AG09319 (cell line): ENCODE data around the gene BCL7A.
"Not testable (repeated sequence)": the region's sequence is repeated elsewhere in the genome, so short reads cannot be mapped to it uniquely, and the experiment has no call there.

ENCODE experiments used
- DNase-seq: peaks from one replicate; pipeline ENCODE4 v3.0.0-alpha.2; 2010; ENCODE audit warnings: low read depth; ENCODE audit errors: extremely low read depth
- TF ChIP-seq, protein P1 (sequence below): IDR thresholded peaks from 2 replicates; pipeline ENCODE4 v1.5.1; 2011; ENCODE audit warnings: low read depth, mild to moderate bottlenecking, inconsistent platforms, low read length, moderate library complexity

Gene BCL7A

DNA sequence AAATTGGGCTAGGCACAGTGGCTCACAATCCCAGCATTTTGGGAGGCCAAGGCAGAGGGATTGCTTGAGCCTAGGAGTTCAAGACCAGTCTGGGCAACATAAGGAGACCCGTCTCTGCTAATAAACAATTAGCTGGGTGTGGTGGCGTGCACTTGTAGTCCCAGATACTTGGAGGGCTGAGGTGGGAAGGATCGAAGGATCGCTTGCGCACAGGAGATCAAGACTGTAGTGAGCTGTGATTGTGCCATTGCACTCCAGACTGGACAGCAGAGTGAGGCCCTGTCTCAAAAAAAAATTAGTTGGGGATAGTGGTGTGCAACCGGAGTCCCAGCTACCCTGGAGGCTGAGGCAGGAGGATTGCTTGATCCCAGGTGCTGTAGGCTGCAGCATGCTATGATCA is 38.7 kb upstream of the BCL7A start:
- no peak for DNase-seq
- TF ChIP-seq, protein P1, sequence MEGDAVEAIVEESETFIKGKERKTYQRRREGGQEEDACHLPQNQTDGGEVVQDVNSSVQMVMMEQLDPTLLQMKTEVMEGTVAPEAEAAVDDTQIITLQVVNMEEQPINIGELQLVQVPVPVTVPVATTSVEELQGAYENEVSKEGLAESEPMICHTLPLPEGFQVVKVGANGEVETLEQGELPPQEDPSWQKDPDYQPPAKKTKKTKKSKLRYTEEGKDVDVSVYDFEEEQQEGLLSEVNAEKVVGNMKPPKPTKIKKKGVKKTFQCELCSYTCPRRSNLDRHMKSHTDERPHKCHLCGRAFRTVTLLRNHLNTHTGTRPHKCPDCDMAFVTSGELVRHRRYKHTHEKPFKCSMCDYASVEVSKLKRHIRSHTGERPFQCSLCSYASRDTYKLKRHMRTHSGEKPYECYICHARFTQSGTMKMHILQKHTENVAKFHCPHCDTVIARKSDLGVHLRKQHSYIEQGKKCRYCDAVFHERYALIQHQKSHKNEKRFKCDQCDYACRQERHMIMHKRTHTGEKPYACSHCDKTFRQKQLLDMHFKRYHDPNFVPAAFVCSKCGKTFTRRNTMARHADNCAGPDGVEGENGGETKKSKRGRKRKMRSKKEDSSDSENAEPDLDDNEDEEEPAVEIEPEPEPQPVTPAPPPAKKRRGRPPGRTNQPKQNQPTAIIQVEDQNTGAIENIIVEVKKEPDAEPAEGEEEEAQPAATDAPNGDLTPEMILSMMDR = no peak

DNA sequence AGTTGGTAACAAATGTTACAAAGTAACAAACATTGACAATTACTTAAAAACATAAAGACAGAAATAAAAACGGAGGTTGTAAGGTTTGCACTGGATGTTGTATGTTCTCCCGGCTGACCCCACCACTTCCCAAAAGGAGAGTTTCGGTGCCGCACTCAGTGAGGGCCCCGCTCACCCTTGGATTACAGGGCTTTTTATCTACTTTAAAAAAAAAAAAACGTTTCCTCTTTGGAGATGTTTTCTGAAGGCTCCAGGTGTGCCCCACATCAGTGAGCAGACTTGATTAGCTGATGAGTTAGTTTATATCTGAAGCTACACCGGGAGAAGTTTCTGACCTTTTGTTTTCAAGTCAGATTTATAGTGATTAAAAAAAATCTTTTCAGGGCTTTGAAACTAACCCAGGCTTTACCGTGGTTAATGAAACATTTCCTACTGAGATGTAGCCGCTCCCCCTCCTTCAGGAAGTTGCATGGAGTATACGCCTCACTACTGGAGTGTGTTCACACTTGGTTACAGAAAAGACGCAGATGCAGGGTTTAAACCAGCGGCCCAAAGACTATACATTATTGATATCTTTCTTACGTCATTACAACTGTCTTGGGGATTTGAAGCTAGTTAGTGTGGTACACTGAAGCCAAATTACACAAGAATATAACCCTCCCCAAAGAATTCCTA is 38.0 kb upstream of the BCL7A start:
- TF ChIP-seq, protein P1 = no peak
- no peak for DNase-seq

DNA sequence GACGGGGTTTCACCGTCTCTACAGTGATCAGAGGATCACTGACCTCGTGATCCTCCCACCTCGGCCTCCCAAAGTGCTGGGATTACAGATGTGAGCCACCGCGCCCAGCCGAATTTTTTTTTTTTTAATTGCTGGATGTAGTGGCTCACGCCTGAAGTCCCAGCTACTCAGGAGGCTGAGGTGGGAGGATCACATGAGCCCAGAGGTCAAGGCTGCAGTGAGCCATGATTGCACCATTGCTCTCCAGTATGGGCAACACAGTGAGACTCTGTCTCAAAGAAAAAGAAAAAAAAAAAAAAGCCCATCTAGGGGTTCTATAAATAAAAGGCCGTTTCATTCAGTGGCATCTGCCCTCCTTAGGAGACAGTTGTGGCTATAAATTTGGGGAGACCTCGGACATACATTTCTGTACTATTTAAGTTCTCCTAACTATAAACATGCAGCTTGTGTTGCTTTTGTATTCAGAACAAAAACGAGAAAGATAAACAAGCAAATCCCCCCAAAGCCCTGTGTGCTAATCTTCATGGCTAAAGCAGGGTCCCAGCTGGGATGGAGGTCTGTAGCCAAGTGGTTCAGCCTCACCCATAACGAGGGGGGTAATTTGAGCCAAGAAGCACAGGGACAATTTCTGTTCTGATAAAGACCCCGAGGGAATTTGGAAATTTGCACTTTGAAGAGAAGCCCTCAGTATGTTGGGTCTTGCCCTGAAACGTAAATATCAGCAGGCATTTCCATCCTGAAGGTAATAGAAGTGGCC is 35.0 kb upstream of the BCL7A start:
- no peak for DNase-seq

DNA sequence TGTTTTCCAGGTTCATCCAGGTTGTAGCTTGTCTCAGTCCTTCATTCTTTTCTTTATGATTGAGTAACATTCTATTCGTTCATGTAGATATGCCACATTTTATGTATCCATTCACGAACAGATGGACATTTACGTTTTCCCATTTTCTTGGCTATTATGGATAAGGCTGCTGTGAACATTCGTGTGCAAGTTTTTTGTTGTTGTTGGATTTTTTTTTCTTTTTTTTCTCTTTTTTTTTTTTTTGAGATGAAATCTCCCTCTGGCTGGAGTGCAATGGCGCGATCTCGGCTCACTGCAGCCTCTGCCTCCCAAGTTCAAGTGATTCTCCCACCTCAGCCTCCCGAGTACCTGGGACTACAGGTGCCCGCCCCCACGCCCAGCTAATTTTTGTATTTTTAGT is 33.2 kb upstream of the BCL7A start:
- DNase-seq = not testable (repeated sequence)

More for the DNA sequence above, 35.0 kb upstream of the BCL7A start:
- TF ChIP-seq, protein P1 = no peak

DNA sequence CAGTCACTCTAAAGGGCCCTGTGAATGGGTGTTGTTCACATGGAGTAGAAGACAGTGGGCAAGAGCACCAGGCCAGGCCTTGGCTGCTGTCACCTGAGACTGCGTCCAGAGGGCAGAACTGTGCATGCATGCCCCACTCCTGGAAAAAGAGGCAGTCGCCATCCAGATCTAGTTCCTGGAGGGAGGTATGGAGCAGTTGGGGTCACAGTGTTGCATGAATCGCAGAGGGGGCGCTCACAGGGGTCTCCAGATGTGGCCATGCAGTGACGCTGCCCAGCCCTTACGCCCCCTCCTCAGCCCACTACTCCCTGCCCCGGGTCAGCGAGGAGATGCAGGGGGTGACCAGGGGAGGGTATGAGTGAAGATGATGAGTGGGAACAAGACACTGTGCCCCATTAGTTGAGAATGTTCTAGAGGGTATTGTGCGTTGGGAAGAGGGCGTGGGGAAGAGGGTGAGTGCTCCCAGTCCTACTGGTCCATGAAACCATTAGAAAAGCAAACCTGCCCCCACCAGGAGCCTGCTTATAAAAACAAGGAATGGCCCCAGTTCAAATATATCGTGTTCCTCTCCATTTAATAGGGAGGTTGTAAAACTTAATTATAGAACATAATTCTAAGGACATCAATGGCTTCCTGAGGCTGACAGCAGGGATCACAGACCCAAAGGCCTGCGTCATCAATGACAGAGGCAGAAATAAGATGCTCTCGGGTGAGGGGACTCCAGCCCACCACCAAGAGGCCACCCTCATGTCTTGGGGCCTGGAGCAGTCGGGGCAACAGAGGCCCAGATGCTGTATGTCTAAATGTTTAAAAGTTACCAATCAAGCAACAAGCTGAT is 32.2 kb upstream of the BCL7A start:
- TF ChIP-seq, protein P1 = no peak

DNA sequence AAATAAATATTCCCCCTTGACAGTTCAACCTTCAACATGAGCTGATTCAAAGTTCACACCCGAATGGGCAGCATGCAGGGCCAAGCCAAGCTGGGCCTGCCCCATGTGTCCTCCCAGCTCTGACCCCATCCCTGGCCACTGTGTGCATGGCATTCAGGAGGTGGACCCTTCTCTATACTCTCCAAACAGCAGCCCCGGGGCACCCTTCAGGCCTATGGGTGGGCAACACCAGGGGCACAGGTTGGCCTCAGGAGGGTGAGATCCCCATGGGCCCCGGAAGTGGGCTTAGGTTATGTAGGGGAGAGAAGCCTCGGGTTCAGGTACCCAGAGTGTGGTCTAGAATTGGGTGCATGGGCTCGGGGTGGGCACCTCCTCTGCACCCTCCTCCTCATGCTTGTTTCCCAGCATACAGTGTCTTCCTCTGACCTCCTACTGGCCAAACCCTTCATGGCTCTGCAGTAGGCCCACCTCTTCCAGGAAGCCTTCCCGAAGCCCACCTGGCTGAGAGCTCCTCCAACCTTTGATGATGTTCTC is 31.5 kb upstream of the BCL7A start:
- TF ChIP-seq, protein P1 = no peak
- no peak for DNase-seq

More for the DNA sequence above, 32.2 kb upstream of the BCL7A start:
- DNase-seq = no peak

DNA sequence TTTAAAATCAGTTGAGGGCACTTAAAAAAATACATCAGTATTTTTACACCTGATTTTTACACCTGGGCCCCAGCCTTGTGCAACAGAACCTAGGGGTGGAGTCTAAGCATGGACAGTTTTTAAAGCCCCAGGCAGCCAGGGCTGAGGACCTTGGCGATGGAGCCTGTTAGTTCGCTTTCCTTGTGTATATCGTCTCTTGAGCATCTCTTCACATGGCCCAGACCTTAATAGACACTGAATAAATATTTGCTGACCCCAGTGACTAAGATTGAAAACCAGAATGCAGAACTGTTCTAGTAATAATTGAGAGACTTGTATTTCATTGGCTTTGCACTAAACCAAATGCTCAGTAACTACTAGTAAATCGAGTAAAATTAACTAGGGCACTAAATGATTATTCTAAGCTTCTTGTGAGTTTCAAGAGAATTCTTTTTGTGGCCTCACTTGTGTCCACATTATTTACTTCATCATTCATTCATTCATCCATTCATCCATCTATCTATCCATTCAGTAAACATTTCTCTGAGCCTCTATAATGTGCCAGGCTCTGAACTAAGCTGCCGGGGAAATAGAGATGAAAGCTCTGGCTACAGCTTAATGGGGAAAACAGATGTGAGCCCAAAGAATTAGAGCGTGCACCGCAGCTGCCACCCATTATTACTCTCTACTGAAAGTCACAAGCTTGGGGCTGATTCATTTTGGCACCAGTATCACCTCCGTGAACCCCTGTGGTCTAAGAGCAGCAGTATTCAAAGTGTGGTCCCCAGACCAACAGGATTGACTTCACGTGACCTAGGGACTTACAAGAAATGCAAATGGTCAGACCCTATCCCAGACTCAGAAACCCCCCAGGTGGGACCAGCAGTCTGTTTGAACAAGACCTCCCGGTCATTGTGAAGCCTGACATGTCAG is 30.7 kb upstream of the BCL7A start:
- TF ChIP-seq, protein P1 = no peak

More for the DNA sequence above, 30.7 kb upstream of the BCL7A start:
- DNase-seq = no peak
